Neural cell (in vitro differentiated cells): ENCODE data around the gene CTDNEP1.

ENCODE experiments used
- CTCF ChIP-seq: fragments of 450-650 bp; IDR thresholded peaks from 2 replicates; pipeline ENCODE4 v1.5.1; 2014; ENCODE audit warnings: antibody characterized with exemption, mild to moderate bottlenecking, moderate library complexity; ENCODE audit not compliant: poor library complexity, severe bottlenecking
- EP300 ChIP-seq: fragments of 450-650 bp; conservative IDR thresholded peaks from 2 replicates; pipeline ENCODE4 v1.6.1; 2014; ENCODE audit warnings: antibody characterized with exemption, mild to moderate bottlenecking, moderate library complexity; ENCODE audit not compliant: poor library complexity, severe bottlenecking
- EZH2 ChIP-seq: fragments of 200-600, 300-800 bp; shearing (Covaris generic), sonication (generic); IDR thresholded peaks from 2 replicates; pipeline ENCODE4 v1.6.1; 2014; ENCODE audit warnings: antibody characterized with exemption, low read length, borderline replicate concordance, mild to moderate bottlenecking; ENCODE audit not compliant: insufficient read depth, poor library complexity, severe bottlenecking
- MXI1 ChIP-seq: fragments of 450-650 bp; conservative IDR thresholded peaks from 2 replicates; pipeline ENCODE4 v1.6.1; 2014; ENCODE audit warnings: antibody characterized with exemption, mild to moderate bottlenecking; ENCODE audit not compliant: poor library complexity, severe bottlenecking
- POLR2AphosphoS5 ChIP-seq: IDR thresholded peaks from 2 replicates; pipeline ENCODE4 v1.6.1; 2012
- RAD21 ChIP-seq: fragments of 450-650 bp; conservative IDR thresholded peaks from 2 replicates; pipeline ENCODE4 v1.6.1; 2014; ENCODE audit warnings: antibody characterized with exemption, mild to moderate bottlenecking, moderate library complexity
- REST ChIP-seq: IDR thresholded peaks from 2 replicates; pipeline ENCODE4 v1.6.1; 2012; ENCODE audit warnings: borderline replicate concordance

- TF ChIP-seq EZH2, result no peak
- no peak for TF ChIP-seq POLR2AphosphoS5
- no peak for TF ChIP-seq CTCF
- no peak for TF ChIP-seq MXI1
- TF ChIP-seq EP300, result no peak
- TF ChIP-seq REST, result no peak
- TF ChIP-seq RAD21, result no peak
Observed at GRCh38 chr17:7253082-7253481, 1.5 kb upstream of the CTDNEP1 start.
